HK-2 (cell line): ENCODE data around the gene ZMYM4.
A peak's percentile ranks its signal among the peaks of the same experiment; 100 is the strongest.

Experiments
- DNase-seq: peaks from one replicate; pipeline ENCODE4 v3.0.0-alpha.2; 2018; ENCODE audit not compliant: unreplicated experiment

The ZMYM4 gene

DNA sequence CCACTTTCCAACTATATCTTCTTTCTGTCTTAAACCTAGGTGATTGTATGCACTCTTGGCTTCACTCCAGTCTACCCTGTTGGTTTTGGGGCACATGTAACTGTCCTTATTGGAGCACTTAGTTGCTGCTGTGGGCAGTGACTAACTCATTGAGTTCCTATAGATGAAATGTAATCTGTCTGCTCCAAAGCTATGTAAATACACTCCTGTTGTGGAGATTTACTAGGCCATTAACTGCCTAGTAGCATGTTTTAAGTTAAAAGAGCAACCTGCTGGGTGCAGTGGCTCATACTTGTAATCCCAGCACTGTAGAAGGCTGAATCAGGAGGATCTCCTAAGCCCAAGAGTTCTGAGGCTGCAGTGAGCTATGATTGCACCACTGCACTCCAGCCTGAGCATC is 137.6 kb downstream of the ZMYM4 start:
- no peak for DNase-seq

DNA sequence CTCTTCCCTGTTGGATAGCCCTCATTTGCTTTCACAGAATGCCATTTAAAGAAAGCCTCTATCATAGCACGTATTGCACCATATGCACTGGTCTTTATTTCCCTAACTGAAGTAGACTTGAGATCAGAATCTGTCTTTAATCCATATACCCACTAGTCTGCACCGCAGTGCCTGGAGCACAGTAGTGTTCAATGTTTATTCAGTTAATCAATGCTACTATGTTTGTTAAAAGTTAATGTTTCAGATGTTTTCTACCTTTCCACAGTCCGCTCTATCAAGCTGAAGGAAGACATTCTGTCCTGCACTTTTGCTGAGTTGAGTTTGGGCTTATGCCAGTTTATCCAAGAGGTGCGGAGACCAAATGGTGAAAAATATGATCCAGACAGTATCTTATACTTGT is 139.2 kb downstream of the ZMYM4 start:
- DNase-seq, result no peak

DNA sequence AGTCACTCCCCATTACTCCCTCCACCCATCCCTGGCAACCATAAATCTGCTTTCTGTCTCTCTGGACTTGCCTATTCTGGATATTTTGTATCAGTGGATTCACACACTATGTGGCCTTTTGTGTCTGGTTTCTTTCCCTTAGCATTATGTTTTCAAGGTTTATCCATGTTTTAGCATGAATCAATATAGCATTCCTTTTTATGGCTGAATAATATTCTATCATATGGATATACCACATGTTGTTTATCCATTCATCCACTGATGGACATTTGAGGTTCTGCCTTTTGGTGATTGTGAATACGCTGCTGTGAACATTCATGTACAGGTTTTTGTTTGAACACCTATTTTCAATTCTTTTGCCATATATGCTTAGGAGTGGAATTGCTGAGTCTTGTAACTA is 140.4 kb downstream of the ZMYM4 start:
- no peak for DNase-seq

DNA sequence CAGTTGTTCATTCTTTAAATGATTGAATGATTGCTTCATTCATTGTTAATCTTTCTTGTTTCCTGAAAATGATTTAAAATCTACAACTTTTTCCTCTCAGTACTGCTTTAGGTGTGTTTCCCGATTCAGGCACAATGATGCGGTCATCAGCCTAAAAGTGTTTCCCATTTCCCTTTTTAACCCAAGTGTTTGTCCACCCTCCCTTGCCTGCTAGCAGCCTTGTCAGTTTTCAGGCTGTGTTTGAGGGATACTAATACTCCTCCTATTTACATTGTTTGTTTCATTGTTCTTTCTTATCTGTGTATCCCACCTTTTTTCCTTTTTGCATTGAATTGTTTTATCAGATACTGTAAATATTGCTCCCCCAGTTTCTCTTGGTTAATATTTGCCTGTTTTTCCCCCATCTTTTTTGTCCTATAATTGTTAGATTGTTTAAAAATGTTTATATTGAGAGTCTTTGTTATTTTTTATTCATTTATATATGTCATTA is 157.6 kb downstream of the ZMYM4 start:
- no peak for DNase-seq

DNA sequence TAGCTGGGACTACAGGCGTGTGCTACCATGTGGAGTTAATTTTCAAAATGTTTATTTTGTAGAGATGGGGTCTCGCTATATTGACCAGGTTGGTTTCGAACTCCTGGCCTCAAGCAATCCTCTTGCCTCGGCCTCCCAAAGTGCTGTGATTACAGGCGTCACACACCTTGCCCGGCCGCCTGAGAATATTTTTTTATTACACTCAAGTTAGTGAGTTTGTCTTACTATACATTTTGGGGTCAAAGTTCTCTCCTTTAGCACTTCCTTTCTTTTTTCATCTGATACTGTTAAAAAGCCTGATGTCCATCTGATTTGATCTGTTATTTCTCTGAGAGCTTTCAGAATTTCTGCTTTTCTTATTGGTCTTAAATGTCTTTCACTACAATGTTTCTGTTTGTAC is 159.9 kb downstream of the ZMYM4 start:
- no peak for DNase-seq

DNA sequence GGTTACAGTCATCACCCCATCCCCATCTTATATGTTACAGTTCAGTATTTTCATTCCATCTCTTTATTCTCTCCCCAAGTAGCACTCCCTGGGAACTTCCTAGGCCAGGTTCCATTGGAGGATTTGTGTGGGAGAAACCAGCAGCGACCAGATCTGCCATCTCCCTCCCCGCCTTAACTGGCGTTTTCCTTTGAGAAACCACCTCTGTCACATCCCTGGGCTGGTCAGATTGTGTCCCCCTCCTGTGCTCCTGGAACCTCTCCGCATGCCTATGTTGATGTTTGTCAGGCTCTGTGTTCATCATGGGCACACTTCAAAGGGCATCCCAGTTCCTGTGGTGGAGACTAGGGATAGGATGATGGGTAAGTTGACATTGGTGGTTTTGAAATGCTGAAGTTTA is 162.3 kb downstream of the ZMYM4 start:
- DNase-seq, result no peak

DNA sequence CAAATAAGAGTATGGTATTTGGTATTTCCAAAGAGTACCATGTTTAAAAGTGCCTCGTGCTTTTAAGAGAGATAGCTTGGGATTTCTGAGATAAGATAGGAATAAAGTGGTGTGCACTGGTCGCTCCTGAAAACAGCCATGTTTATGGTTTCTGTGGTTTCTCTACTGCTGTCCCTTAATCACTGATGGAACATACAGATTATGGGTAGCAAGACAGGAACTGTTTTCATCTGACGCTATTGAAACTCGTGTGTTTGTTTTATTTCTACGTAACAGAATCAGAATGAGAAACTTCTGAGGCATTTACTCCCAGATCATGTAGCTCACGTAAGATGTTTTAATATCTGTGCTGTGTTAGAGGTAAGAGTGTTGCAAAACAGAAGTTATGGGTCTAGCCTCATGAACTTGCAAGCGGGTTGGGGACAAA is 162.7 kb downstream of the ZMYM4 start:
- no peak for DNase-seq

DNA sequence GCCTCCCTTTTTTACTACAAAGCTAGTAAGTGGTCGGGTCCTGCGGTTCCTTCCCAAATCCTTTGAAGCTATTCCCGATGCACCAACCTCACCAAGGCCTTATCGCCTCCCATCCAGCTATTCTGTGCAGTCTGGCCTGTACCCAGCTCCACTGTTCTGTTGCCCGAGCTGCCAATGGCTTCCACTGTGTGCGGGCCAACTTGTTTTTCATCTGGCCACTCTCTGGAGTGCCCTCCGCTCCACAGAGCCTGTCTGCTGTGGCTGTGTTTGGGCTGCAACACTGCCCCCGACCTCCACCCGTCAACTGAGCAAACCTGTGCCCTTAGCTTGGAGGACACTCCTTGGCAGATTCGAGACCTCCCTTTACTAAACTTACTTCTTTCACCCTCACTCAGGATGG is 163.7 kb downstream of the ZMYM4 start:
- DNase-seq, result no peak

DNA sequence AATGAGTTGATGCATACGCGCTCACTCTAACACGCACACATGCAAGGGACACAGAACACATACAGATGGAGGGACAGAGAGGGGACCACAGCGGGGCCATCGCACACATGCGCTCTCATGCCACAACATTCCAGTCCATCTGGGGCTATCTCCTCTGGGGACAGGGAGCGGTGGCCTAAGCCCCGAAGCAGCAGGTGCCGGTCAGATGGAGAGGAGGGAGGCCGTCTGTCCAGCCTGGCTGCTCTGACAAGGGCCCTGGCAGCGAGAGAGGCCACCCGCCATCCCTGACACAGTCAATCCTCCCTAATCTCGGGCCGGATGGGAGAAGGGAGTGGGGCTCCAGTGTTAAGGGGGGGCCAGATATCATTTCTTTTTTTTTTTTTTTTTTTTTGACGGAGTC is 165.2 kb downstream of the ZMYM4 start:
- DNase-seq, result no peak

DNA sequence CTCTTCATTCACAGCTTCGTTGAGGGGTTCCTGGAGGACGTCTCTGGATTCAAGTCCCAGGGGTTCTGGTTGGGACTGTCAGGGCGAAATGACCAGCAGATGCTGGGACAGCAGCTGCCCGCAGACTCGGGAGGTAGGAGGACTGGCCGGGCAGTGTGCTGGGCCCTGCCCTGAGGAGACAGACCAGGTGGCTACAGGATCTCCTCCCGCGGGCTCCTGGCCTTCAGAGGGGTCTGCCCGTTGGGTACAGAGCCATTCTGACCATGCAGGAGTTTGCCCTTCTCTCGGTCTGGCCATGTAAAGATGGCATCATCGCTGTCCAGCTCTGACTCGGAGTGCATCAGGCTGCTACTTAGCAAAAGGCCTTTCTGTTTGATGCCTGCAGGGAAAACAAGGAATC is 166.2 kb downstream of the ZMYM4 start:
- no peak for DNase-seq

DNA sequence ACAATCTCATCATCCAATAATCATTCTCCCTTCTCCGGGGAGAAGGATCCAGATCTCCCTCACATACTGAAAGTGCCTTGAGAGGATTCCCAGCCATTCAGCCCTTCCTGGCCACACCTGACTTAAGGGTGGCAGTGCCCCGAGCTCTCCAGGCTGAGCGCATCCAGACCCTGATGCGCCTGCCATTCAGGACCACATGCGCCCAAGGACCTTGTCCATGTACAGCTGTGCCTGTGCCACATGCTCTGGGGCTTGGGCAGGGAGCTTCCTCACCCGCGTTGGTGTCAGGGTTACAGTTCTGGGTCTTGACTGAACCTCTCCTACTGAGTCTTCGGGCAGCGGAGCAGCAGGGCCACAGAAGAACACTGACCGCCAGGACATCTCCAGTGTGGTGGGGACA is 167.6 kb downstream of the ZMYM4 start:
- no peak for DNase-seq

DNA sequence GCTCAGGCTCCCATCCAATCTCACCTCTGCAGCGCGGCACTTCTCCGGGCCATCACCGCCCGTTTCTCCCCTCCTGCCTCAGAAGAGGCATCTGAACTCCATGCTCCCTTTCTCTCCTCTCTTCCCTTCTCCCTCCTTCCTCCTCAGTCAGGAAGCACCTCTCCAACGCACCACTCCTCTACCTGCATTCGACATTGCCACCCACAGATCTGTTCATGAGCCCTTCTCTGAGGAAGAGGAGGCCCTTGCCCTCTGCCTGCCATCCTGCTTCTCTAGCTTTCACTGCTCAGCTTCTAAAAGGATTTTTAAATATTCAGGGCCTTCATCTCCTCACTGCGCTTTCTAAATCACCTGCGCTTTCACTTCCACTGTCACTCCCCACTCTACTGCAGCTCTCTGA is 168.7 kb downstream of the ZMYM4 start:
- no peak for DNase-seq

DNA sequence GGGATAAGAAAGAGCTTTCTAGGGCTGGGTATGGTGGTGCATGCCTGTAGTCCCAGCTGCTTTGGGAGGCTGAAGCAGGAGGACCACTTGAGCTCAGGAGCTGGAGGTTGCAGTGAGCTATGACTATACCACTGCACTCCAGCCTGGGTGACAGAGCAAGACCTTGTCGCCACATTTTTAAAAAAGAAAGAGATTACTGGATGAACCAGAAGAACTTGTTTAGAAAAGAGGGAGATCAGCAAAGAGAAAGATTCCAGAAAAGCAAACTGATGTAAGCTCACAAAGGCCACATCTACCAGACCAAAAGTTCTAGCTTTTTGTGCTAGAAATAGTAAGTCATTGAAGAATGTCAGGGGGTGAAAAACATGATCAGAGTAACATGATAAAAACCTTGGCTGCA is 171.1 kb downstream of the ZMYM4 start:
- no peak for DNase-seq

DNA sequence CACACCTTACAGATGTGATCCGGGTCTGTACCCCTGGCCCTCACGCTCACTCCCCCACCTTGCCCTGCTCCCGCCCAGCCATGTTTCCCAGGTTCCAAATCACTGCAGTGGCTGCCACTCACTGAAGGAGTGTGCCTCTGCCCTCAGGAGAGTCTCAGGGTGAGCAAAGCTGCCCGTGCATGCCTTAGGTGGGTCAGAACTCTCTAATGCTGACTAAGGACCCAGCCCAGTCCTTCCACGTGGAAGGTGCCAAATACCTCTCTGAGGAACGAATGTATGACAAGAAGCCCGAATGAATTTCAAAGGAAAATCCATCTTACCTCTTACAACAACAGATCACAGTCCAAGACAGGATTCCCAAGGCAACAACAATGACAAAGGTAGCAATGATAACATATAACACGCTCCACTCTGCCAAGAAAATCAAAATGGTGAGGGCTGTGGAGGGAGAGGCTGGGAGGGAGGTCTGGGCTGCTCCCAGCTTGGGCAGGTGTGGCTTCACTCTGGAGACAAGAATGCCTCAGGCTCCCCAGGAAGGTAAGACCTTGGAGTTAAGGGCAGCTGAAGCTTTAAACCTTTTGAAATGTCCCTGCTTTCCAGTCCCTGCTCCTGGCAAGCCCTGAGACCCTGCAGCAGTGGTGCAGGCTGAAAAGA is 173.5 kb downstream of the ZMYM4 start:
- DNase-seq, result no peak

DNA sequence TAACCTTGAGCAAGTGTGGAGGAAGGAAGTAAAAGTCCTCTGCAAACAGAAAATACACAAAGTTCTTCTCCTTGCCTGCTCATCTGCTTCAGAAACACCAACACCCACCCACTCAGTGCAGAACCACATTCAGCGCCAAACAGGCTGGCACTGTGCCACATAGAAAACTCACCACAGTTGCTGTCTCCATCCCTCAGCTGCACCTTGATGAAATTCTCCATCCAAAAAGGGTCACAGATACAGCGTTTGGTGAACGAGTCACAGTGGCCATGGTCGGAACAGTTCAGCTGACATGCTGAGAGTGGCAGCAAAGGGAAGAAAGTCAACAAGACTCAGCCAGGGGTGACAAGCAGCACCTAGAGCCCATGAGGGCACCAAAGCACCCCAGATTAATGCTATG is 174.2 kb downstream of the ZMYM4 start:
- no peak for DNase-seq

DNA sequence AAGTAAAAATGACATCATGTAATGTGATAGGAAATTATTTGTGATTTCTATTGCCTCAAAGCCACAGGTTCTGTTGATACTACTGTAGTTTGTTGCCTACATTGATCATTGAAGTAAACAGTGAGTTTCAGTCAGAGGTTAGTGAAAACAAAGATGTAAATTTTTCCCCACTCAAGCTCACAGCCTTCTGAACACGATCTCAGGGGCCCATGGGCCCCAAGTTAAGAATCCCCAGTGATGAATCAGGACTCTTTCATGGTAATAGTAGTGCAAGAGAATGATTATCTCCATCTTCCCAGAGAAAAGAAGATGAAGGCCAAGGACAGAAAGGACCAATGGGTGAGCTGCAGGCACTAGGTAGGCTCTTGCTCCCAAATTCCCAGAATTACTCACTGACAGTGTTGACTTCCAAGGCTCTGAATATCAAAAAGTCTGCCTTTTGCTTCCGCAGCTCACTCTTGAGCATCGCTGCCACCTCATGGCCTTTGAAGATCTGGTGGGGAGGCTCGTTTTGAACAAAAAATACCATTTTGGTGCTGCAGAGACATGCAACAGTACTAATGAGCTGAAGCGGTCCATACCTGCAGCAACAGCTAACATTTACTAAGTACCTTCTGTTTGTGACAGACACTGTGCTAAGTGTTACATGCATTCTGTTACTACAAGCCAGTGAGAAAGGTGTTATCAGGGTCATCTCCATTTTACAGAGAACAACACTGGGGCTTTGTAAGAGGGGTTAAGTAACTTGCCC is 175.4 kb downstream of the ZMYM4 start:
- DNase-seq, result no peak

DNA sequence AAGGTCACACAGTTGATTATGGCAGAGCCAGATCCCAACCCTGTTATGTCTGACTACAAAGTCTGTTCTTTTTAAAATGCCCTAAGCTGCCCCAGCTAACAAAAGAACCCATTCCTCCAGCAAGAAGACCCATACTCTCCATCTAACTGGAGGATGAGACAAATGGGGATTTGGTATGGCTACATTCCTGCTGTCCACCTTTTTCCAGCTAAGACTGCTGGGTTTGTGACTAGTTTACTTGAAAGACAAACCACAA is 175.9 kb downstream of the ZMYM4 start:
- DNase-seq, result no peak

DNA sequence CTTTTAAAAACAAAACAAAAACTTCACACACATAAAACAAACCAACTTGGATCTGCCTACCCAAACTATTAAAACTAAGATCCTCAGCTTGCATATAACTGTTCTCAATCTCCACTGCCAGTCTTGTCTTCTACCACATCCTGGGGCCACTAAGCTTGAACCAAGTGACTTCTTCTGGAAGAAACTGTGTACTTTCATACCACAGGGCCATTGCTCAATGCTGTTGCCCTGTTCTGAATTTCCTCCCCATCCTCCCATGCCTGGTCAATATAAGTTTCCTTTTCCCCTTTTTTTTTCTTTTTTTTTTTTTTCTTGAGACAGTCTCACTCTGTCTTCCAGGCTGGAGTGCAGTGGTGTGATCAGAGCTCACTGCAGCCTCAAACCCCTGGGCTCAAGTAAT is 178.8 kb downstream of the ZMYM4 start:
- DNase-seq, result no peak

DNA sequence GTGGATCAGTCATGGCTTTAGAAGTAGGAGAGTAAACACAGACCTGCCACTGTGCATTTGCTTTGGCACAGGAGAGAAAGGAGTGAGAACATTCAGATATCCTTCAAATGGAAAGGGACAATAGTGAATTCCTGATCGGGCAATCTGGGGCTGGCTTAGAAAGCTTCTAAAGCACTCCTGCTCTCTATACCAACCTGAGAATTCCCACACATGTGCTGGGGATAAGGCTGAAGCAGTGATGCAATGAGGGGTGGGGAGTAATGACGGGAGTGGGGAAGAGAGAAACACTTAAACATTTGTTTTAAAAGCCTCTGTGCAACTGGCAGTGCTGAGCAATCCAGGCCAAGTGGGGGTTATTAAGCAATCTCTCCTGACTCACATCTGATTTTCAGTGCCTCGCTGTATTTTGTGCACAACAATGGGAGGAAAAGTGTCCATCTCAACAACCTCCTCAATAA is 179.9 kb downstream of the ZMYM4 start:
- DNase-seq, result no peak

DNA sequence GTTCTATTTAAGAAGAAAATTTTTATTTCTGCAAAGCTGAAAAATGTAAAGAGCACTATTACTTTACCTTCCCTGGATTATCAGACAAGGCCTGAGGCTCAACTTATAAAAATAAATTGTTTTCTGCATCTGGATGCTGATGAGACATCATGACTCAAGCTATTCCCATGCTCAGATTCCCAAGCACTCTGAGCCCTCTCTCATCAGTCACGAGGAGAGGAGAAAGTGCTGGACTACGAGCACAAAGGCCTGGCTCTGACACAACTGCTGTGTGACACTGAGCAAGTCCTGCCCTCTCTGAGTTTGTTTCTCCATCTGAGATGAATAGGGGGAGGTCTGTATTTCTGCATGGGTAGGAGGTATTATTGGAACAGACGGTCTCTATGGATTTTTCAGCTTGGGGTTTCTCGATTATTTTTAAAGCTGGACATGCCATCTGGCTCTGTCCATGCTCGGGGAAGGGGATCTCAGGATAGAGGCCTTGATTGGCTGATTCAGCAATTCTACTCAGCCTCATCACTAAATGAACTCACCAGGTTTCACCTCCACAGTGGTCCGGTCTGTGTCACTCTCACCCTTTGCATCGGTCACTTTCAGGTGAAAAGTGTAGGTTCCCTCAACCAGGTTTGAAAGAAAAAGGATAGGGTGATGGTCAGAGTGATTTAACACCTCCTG is 181.0 kb downstream of the ZMYM4 start:
- DNase-seq, result no peak

DNA sequence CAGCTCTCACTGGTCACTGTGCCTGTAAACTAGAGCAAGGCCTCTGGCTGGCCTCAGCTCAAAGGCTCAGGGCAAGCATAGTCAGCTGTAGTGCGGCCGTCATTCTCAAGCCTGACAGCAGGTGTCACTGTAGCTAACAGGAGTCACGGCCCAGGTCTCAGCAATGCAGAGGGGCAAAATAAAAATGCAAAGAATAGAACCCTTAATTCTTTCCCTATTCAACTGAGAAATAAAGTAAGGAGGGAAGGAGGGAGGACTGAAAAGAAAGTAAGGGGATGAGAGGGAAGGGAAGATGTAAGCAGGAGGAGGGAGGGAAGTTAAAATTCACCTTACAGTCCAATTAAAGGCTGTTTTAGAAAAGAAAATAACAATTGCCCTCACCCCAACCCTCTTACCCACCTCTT is 182.6 kb downstream of the ZMYM4 start:
- DNase-seq, result peak; percentile 63

DNA sequence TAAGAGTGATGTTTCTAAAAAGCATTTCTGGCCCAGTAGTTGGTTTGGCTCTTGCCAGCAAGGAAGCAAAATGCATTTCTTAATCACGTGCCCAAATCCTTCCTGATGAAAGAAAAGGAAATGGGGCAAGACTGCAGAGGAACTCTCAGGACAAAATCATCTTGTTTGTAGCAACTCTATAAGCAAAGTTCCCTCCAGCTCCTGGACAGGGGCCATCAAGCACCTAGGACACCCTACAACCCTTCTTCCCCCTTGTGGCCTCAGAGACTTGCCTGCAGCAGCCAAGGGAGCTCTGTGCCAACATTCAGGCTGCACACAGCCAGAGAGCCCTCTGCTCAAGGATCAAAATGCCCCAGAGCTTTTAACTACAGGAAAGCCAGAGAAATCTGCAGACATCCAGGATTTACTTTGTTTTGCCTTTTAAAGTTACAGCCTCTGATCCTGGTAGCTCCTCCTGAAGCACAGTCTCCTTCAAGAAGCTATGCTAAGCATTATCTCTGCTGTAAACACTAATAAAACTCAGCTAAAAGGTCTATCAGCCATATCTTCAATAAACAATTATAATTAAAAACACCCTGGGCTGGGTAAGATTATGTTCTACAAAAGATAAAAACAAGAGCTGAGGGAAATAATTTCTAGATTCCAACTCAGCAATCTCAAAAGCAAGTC is 183.7 kb downstream of the ZMYM4 start:
- DNase-seq, result no peak

DNA sequence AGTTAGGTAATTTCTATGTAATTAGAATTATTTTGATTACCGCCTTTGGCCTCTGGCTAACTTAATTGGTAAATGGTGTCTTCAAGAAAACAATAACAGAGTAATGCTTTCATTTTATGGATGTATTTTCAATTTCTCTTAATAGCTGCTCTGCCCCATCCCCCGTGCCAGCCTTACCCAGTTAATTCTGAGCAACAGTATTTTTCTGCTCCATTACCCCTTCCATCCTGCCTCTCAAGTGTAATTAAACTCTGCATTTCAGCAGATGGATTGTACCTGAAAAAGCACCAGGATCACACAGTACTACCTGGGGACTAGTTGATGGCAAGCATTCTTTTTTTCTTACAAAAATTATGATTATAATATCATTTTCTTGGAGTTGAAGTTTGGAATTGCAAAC is 184.5 kb downstream of the ZMYM4 start:
- DNase-seq, result no peak
